K562 (cell line): Measurements from ENCODE around the gene AGO1. TPM values are rescaled to one million over a fixed set of nuclear protein-coding genes. Genes with fewer than 3 reads are reported as not detected.

Experiments used
- ADNP ChIP-seq: fragments of 200-800 bp; sonication (Bioruptor generic); IDR thresholded peaks from 2 replicates; pipeline ENCODE4 v1.6.1; 2016; ENCODE audit warnings: missing genetic modification characterization, missing compliant biosample characterization
- ASH1L ChIP-seq: fragments of 450-650 bp; IDR thresholded peaks from 2 replicates; pipeline ENCODE4 v1.6.1; 2018; ENCODE audit warnings: borderline replicate concordance, mild to moderate bottlenecking, low read depth; ENCODE audit not compliant: partially characterized antibody
- CHD2 ChIP-seq: IDR thresholded peaks from 2 replicates; pipeline ENCODE4 v1.6.1; 2011; ENCODE audit warnings: low read depth, low read length
- ESRRB ChIP-seq: fragments of 250-450 bp; sonication (Bioruptor Pico); IDR thresholded peaks from 2 replicates; pipeline ENCODE4 v1.5.0; 2020; ENCODE audit warnings: mild to moderate bottlenecking, moderate library complexity, borderline replicate concordance
- GATA2 ChIP-seq: sonication (generic); formaldehyde crosslinking; IDR thresholded peaks from 2 replicates; pipeline ENCODE4 v1.4.0; 2020; ENCODE audit warnings: mild to moderate bottlenecking, missing genetic modification reagents
- HEY1 ChIP-seq: fragments of 250-450 bp; sonication (Bioruptor Pico); IDR thresholded peaks from 2 replicates; pipeline ENCODE4 v1.5.0; 2020; ENCODE audit warnings: mild to moderate bottlenecking, moderate library complexity, borderline replicate concordance
- HMBOX1 ChIP-seq: sonication (generic); IDR thresholded peaks from 2 replicates; pipeline ENCODE4 v1.6.1; 2016
- MAFG ChIP-seq: fragments of 450-650 bp; conservative IDR thresholded peaks from 2 replicates; pipeline ENCODE4 v1.6.1; 2016; ENCODE audit warnings: missing genetic modification characterization, missing compliant biosample characterization
- RB1 ChIP-seq: fragments of 450-650 bp; IDR thresholded peaks from 2 replicates; pipeline ENCODE4 v1.6.1; 2017; ENCODE audit warnings: low read depth, mild to moderate bottlenecking
- RNF219 ChIP-seq: fragments of 250-450 bp; sonication (Bioruptor Pico); IDR thresholded peaks from 2 replicates; pipeline ENCODE4 v1.5.0; 2022; ENCODE audit warnings: mild to moderate bottlenecking
- SOX6 ChIP-seq: fragments of 450-650 bp; IDR thresholded peaks from 2 replicates; pipeline ENCODE4 v1.6.1; 2014; ENCODE audit warnings: mild to moderate bottlenecking
- THAP7 ChIP-seq: fragments of 250-450 bp; sonication (Bioruptor Pico); IDR thresholded peaks from 2 replicates; pipeline ENCODE4 v1.5.0; 2021
- ZBTB34 ChIP-seq: fragments of 250-450 bp; sonication (Bioruptor Pico); IDR thresholded peaks from 2 replicates; pipeline ENCODE4 v1.8.0; 2021; ENCODE audit warnings: mild to moderate bottlenecking, moderate library complexity
- ZKSCAN8 ChIP-seq: fragments of 200-800 bp; sonication (Bioruptor generic); IDR thresholded peaks from 2 replicates; pipeline ENCODE4 v1.6.1; 2016; ENCODE audit warnings: missing genetic modification characterization, missing compliant biosample characterization
- ZNF174 ChIP-seq: fragments of 250-450 bp; sonication (Bioruptor Pico); IDR thresholded peaks from 2 replicates; pipeline ENCODE4 v1.4.0; 2020; ENCODE audit warnings: mild to moderate bottlenecking
- ZNF384 ChIP-seq: IDR thresholded peaks from 2 replicates; pipeline ENCODE4 v1.6.1; 2012; ENCODE audit warnings: low read depth, low read length, improper control_type of control experiment
- ZNF551 ChIP-seq: fragments of 250-450 bp; sonication (Bioruptor Pico); IDR thresholded peaks from 2 replicates; pipeline ENCODE4 v1.5.0; 2021; ENCODE audit warnings: mild to moderate bottlenecking, moderate library complexity
- ZNF584 ChIP-seq: fragments of 200-800 bp; sonication (Bioruptor generic); IDR thresholded peaks from 2 replicates; pipeline ENCODE4 v1.6.1; 2016; ENCODE audit warnings: low read depth, mild to moderate bottlenecking, missing genetic modification characterization, missing compliant biosample characterization
- ZNF586 ChIP-seq: fragments of 450-650 bp; formaldehyde crosslinking; conservative IDR thresholded peaks from 2 replicates; pipeline ENCODE4 v1.4.0; 2020; ENCODE audit warnings: mild to moderate bottlenecking, moderate library complexity
- ZNF766 ChIP-seq: fragments of 200-800 bp; sonication (Bioruptor generic); conservative IDR thresholded peaks from 2 replicates; pipeline ENCODE4 v1.6.1; 2016; ENCODE audit warnings: missing genetic modification characterization, missing compliant biosample characterization
- polyA plus RNA-seq, 8 experiments: library from polyadenylated mRNA; depleted of rRNA in 4 of 8; stranded (reverse) in 5 of 8; unstranded in 3 of 8; fragments of >200 nt; fragmentation: Nextera tagmentation in 2 of 8; fragmentation: Illumina TruSeq in 1 of 8; extraction: Ambion mirVana in 2 of 8; extraction: Trizol in 1 of 8; gene quantifications; 2 replicates each; pipeline versions ENCODE4 v1.2.1 to v1.2.3, GENCODE V29; 2011 to 2014; ENCODE audit warnings: inconsistent platforms in 1 of 8, missing spikeins in 1 of 8
- total RNA-seq, 7 experiments: library from RNA; depleted of rRNA in 6 of 7; stranded (reverse); fragments of >200 nt in 6 of 7; fragmentation: Illumina TruSeq in 2 of 7; extraction: Trizol in 2 of 7; gene quantifications; 2 replicates each; pipeline versions ENCODE4 v1.2.1 to v1.2.3, GENCODE V29; 2011 to 2021; ENCODE audit warnings: low replicate concordance in 1 of 7
- TF ChIP-seq, protein P1 (sequence below): fragments of 250-450 bp; sonication (Bioruptor Pico); IDR thresholded peaks from 2 replicates; pipeline ENCODE4 v1.5.0; 2021
- TF ChIP-seq, protein P2 (sequence below): fragments of 450-650 bp; formaldehyde crosslinking; IDR thresholded peaks from 2 replicates; pipeline ENCODE4 v1.4.0; 2020; ENCODE audit warnings: mild to moderate bottlenecking, mixed read lengths

AGO1 gene
- total and polyA plus RNA-seq, 9 of the 15 experiments (the other 6 are each of a cell fraction or from before 2014, with no cell fraction given): 7.3 to 64.2 (median 26.0) TPM

DNA sequence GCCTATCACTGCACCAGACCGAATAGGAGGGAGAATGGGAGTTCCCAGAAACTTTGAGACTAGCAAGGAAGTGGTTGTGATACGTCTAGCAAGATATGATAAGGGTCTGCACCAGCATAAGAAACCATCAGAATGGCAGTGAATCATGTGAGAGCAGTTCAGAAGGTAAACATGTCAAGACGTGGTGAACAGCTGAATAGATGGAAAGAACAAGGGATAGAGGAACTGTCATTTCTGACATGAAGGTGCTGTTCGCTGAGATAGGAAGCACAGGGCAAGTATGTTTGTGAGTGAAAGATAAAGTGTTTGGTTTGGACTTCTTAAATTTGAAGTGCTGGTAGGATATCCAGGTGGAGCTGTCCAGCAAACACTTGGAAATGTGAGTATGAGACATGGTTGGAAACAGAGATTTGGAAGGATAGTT, 1.1 kb upstream of the AGO1 start (continued):
- no peak for TF ChIP-seq RNF219 (CRISPR knock-in tag)
- TF ChIP-seq SOX6: peak; percentile 95
- peak; percentile 33; the same call in 1 of the 2 replicates for TF ChIP-seq ZNF584
- TF ChIP-seq ZNF384: no peak
- TF ChIP-seq ADNP (tag): no peak
- TF ChIP-seq CHD2: no peak
- no peak for TF ChIP-seq ZNF174
- TF ChIP-seq HEY1 (CRISPR knock-in tag): no peak
- TF ChIP-seq ASH1L: no peak
- TF ChIP-seq, protein P1, sequence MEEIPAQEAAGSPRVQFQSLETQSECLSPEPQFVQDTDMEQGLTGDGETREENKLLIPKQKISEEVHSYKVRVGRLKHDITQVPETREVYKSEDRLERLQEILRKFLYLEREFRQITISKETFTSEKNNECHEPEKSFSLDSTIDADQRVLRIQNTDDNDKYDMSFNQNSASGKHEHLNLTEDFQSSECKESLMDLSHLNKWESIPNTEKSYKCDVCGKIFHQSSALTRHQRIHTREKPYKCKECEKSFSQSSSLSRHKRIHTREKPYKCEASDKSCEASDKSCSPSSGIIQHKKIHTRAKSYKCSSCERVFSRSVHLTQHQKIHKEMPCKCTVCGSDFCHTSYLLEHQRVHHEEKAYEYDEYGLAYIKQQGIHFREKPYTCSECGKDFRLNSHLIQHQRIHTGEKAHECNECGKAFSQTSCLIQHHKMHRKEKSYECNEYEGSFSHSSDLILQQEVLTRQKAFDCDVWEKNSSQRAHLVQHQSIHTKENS (CRISPR knock-in tag): no peak
- TF ChIP-seq, protein P2, sequence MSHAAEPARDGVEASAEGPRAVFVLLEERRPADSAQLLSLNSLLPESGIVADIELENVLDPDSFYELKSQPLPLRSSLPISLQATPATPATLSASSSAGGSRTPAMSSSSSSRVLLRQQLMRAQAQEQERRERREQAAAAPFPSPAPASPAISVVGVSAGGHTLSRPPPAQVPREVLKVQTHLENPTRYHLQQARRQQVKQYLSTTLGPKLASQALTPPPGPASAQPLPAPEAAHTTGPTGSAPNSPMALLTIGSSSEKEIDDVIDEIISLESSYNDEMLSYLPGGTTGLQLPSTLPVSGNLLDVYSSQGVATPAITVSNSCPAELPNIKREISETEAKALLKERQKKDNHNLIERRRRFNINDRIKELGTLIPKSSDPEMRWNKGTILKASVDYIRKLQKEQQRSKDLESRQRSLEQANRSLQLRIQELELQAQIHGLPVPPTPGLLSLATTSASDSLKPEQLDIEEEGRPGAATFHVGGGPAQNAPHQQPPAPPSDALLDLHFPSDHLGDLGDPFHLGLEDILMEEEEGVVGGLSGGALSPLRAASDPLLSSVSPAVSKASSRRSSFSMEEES: no peak
- TF ChIP-seq ZNF766 (CRISPR knock-in tag): peak; percentile 99
- TF ChIP-seq MAFG (tag): no peak
- no peak for TF ChIP-seq ZBTB34 (CRISPR knock-in tag)
- TF ChIP-seq HMBOX1: peak; percentile 75; the same call in 1 of the 2 replicates
- TF ChIP-seq THAP7: no peak
- no peak for TF ChIP-seq RB1
- TF ChIP-seq ZNF551 (CRISPR knock-in tag): no peak
- no peak for TF ChIP-seq ZNF586
- no peak for TF ChIP-seq ESRRB
- no peak; the same call in 1 of the 2 replicates for TF ChIP-seq ZKSCAN8
- TF ChIP-seq GATA2 (CRISPR knock-in tag): peak; percentile 87; the same call in 1 of the 2 replicates
